Left colon (tissue), 2 donors: ENCODE data around the gene SIRPA. TPM values are rescaled to one million over a fixed set of nuclear protein-coding genes. Genes with fewer than 3 reads are reported as not detected.
"Not testable (repeated sequence)": the region's sequence is repeated elsewhere in the genome, so short reads cannot be mapped to it uniquely, and the experiment has no call there.

Experiments
- ATAC-seq: fragments of 200-7000 bp; cut with Tn5 transposase; one replicate; pipeline ENCODE4 v1.9.1; 2020; ENCODE audit warnings: mild to moderate bottlenecking, moderate library complexity
- DNase-seq, 2 donors: peaks; one replicate each; pipeline ENCODE4 v3.0.0-alpha.2; 2020
- intact Hi-C, 2 donors: fragments of 100-400 bp; cut with DNase I in 1 of 2; cut with micrococcal nuclease in 1 of 2; formaldehyde crosslinking; loops; one replicate each; pipeline versions ENCODE4 v1.11.2 to v1.14.0; 2022; cut with DNase I, micrococcal nuclease
- total RNA-seq, 2 donors: library from RNA; stranded (reverse); fragmentation: NEBNext Ultra II Directional; extraction: Animal tissue kit (Norgen Biotek cat#: 25700); gene quantifications; one replicate each; pipeline ENCODE4 v1.2.1, GENCODE V29; 2021
- donor health status: DM: no; HTN: no; CAD: no.
- donor health status: DM: yes; HTN: yes; CAD: no.

The SIRPA gene
- total RNA-seq, 2 donors from 2014 or later = 7.4 to 13.3 TPM

DNA sequence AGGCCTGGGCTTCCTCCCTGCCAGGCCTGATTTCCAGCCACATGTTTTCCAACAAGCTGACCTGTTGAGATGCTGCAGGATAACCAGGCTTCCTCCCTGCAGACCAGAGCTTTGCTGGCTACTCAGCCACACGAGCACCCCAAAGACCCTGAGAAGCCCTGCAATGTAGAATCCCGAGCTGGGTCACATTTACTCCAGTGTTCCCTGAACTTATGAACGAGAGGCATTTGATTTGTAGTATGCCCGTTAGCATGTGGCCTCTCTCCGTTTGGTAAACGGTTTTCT is 4.0 kb downstream of the SIRPA start:
- intact Hi-C loops = no loop called here
- ATAC-seq (no peak), DNase-seq (no peak)

DNA sequence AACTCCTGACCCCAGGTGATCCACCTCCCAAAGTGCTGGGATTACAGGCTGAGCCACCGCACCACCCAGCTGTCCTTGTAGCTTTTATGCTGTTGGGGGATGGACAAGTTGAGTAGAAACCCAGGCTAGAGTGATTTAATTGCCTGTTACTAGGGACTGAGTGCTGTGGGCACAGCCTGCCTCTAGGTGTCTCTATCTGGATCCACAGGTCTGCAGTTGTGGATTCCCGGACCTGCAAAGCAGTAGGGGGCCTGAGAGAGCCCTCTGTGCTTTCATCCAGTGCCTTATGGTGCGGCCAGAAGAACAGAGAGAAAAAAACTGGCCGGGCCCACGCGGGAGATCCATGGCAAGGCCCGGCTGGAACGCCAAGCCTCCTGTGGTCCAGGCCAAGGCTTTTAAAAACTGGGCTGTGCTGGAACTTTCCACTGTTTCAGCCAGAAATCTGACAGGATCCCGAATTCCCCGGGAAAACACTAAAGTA is 5.2 kb downstream of the SIRPA start:
- ATAC-seq (peak; percentile 91), DNase-seq (peak; percentile 44 to 51)
- intact Hi-C loops = no loop called here

DNA sequence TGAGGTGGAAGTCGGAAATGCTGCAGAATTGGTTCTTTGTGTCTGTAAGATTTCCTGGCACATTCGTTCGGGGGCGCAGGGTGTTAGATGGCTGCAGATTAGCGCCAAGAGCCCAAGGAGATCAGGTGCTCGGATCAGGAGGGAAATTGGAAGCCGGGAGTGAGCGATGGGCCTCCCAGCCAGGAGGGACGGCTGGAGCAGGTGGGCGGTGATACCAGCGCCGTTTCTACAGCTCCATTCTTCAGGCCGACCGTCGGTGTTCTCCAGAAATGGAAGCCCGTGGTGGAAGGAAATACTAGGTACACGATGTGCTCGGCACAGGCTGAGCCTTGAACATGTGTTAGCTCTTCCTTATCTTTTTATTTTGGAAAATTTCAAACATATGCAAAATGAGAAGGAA is 6.5 kb downstream of the SIRPA start:
- intact Hi-C loops = no loop called here
- DNase-seq = no peak
- no peak for ATAC-seq

DNA sequence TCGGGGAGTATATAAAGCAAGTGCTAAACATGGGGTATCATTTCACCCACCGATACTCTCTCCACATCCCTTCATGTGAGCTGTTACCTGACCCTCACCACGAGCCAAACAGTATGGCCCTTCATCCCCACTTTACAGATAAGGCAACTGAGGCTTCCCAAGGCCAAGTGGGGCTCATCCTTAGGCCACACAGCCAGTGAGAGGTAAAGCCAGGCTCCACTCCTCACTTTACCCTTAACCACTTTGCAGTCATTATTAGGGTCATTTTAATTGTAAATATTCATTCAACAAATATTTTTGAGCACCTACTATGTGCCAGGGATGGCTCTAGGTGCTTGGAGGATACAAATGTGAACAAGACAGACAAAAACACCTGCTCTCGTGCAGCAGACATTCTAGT is 7.0 kb downstream of the SIRPA start:
- intact Hi-C loops = no loop called here
- no peak for DNase-seq
- ATAC-seq = no peak

DNA sequence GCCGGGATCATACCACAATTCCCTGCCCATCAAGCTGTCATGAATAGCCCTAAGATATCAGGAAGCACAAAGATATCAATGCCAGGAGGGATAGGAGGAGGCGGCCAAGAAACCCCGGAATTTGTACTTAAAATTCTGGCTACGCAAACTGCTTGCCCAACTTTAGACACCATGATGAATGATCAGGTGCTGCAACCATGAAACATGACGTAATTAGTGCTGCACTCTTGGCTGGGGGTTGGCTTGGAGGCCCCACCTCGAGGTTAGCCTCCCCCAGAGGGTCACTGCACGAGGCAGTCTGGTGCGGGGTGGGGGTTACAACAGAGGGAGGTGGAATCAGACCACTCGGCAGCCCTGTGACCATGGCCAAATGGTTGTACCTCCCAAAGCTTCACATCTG is 8.9 kb downstream of the SIRPA start:
- ATAC-seq (no peak), DNase-seq (no peak)
- intact Hi-C loops = no loop called here

DNA sequence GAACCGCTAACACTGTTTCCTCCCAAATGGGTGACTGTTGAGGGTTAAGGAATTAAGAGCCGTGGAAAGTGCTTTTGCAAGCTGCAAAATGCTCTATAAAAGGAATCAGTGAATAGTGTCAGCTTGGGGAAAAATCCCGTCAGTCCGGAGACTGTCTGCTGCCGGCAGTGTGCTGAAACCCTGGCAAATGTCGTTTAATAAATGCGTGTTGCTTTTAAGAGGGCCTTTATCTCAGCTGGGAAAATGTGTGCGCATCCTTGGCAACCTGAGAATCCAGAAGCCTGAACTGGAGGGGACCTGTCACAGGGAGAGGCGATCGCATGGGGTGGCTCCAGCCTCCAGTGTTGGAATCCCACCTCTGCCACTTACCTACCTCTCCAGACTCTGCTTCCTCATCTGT is 9.8 kb downstream of the SIRPA start:
- no peak for DNase-seq
- intact Hi-C loops = no loop called here
- no peak for ATAC-seq

DNA sequence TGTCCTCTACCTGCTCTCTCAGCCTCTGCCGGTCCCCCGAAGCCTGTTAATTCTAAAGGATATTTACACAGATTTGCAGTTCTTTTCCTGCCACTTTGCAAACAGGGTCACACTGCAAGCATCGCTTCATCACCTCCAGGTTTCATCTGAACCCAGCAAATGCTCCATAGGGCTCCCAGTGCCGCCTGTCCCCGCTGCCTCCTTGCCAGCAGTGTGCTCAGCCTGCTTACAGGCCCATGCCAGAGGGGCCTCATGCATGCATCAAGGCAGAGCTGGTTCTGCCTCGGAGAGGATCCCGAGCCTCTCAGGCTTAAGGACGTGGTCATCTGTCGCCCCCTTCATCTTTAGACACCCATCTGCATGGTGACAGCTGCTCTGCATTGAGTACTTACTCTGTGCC is 10.5 kb downstream of the SIRPA start:
- ATAC-seq (no peak), DNase-seq (no peak)
- intact Hi-C loops = no loop called here

DNA sequence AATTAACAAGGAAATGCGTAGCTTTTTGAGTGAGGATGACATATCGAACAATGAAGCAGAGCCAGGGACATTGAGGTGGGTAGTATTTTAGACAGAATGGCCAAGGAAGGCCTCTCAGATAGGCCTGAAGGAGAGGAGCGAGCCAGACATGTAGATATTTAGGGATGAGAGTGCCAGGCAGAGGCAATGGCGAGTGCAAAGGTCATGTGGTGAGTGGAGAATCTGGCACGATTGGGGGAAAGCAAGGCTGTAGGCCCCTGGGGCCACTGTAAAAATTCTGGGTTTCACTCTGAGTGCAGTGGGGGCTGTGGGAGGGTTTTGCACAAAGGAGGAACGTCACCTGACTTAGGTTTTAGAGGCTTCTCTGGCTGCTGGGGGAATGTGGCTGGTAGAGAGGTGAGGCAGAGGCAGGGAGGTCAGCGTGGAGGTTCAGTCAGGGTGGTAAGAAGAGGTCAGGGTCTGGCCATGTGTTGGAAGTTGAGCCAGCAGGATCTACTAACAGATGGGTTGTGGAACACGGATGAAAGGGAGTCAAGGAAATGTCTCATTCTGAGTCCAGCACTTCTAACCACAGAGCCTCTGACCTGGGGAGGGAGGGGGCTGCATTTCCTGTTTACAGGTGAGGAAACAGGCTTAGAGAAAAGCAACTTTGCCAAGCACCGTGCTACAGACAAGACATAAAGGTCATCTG is 11.3 kb downstream of the SIRPA start:
- intact Hi-C loops = no loop called here
- DNase-seq = no peak
- no peak for ATAC-seq

DNA sequence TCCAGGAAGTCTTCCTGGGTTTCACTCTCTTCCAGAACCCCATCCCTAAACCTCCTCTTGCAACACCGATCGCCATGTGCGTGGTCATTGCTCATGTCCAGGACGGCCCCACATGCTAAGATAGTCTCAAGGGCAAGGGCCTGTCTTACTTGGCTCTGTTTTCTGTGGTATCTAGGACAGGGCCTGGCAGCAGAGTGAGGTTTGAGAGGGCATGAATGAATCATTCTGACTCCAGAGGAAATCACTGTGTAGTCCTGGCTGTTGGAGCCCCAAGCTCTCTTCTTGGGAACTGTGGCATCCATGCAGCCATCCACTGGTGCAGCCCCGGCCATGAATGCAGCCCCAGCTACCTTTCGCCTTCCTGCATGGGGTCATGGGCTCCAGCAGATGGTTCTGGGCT is 12.4 kb downstream of the SIRPA start:
- DNase-seq = no peak
- intact Hi-C loops = no loop called here
- ATAC-seq = no peak

DNA sequence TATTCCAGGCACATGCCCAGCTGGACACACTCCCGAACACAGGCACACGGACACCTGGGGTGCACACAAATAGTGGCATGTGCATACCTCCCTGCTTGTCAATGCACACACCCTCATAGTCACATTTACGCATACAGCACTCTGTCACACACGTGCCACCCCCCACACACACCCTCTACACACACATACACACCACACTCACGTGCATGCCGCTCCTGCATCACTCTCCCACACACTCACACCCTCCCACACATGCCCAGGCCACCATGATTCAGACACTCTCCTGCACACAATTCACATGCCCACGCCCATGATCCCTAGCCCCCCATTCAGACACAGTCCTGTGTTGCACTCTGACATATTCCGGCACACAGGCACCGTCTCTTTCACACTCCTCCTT is 13.0 kb downstream of the SIRPA start:
- no peak for DNase-seq
- intact Hi-C loops = no loop called here
- ATAC-seq = no peak

DNA sequence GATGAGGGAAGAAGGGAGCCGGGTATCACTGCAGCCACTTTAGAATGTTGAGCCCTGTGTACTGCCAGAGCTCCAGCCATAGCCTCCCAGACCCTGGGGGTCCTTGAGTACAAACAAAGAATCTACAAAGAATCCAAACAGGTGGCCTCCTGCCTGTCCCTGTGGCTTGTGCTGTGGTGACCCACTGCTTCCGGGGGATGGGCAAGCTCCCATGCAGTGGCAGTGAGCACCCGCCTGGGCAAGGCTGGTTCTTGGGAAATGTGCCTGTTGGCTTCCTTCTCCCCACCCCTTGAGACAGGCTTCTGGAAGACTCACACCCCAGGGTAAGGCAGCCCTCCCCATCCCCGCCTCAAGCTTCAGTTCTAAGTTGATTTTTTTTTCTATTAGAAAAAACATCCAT is 13.9 kb downstream of the SIRPA start:
- DNase-seq = no peak
- ATAC-seq = no peak
- intact Hi-C loops = no loop called here

DNA sequence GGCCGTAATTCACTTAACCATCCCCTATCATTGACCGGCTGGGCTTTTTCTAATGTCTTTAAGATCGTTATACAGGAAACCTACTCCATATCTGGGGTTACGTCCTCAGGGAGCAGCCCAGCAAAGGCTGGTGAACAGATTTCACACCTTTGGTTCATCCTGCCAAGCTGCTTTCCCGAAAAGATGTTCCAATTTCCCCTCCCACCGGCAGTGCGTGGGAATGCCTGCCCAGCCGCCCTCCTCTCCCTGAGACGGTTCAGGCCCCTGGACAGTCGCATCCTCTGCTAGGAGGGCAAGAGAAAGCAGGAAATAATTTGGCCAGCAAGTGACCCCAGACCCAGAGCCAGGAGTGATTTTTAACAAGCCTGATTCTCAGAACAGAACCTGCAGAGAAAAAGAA is 16.3 kb downstream of the SIRPA start:
- ATAC-seq (no peak), DNase-seq (no peak)
- intact Hi-C loops = no loop called here

DNA sequence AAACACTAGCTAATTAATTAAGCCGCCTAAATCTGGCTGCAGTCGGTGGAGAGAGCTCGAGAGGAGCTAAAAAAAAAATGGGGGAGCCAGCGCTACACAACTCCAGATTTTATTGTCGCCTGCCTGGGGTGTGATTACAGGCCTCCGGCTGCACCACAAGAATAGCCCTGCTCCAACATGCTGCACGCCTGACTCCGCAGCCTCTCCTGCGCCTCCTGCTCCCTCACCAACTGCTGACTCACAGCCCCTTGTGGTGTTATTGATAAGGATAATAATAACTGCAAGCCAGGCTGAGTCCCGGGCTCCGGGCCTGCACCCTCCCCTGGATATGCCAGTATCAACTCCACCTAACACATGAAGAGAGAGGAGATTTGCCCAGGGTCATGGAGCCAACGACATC is 16.8 kb downstream of the SIRPA start:
- intact Hi-C loops = no loop called here
- no peak for ATAC-seq

DNA sequence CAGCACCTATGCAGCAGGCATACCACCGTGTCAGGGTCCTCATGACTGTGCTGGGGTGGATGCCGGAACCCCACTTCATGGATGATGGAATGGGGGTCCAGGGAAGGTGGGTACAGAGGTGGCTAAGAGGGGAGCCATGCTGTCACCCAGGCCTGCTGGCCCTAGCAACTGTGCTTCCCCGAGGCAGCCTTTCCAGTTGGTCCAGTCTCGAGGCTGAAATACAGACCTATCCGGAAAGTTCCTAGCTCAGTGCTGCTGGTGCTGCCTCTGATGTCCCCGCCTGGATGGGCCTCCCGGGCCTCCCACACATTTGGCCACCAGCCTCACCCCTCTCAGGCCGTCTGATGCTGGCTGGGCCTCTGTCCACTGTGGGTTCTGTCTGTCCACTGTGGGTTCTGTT is 17.4 kb downstream of the SIRPA start:
- intact Hi-C loops = no loop called here
- DNase-seq = no peak
- ATAC-seq = no peak

More for the DNA sequence above, 16.8 kb downstream of the SIRPA start:
- DNase-seq = no peak

DNA sequence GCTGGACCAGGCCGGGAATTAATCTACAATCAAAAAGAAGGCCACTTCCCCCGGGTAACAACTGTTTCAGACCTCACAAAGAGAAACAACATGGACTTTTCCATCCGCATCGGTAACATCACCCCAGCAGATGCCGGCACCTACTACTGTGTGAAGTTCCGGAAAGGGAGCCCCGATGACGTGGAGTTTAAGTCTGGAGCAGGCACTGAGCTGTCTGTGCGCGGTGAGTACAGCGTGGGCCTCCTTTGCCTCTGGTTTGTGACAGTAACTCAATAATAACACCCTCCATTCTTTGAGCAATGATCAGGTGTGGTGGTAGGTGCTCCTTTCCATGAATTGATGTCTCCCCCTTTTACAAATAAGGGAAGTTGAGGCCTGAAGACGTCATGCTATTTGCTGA is 20.0 kb downstream of the SIRPA start:
- intact Hi-C loops, ATAC-seq, DNase-seq: not testable (repeated sequence)

DNA sequence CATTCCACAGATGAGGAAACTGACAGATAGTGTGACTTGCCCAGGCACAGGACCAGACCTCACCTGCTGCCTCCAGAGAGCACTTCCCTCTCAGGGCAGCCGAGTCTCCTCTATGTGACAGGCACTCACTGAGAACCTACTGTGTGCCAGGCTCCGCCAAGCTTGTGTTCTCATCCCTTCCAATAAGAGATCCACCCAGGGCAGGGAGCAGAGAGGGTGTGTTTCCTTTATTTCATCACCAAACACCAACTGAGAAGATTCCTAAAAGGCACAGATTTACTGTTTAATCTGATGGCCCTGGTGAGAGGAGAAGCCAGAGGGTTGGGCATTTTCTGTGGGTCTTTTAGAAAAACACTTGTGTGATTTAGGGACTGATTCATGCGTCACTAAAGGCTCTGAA is 20.5 kb downstream of the SIRPA start:
- intact Hi-C loops = no loop called here
- DNase-seq (no peak), ATAC-seq (no peak)

DNA sequence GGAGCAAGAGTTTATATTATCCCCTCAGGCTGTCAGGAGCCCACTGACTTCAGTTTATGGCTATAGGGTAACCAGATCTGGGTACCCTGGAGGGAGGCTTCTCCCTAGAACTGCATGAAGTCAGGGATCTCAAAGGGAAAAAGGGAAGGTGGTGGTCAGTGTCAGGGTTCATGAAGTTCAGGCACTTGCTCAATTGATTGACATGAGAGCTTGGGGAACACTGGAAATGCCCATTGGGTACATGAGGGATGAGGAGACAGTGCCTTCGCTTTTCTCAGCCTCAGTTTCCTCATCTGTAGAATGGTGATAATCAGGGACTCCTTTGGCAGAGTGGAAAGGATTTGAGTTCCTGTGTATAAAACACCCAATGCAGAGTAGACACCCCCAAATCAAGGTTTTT is 22.6 kb downstream of the SIRPA start:
- DNase-seq = no peak
- no peak for ATAC-seq
- intact Hi-C loops = no loop called here

DNA sequence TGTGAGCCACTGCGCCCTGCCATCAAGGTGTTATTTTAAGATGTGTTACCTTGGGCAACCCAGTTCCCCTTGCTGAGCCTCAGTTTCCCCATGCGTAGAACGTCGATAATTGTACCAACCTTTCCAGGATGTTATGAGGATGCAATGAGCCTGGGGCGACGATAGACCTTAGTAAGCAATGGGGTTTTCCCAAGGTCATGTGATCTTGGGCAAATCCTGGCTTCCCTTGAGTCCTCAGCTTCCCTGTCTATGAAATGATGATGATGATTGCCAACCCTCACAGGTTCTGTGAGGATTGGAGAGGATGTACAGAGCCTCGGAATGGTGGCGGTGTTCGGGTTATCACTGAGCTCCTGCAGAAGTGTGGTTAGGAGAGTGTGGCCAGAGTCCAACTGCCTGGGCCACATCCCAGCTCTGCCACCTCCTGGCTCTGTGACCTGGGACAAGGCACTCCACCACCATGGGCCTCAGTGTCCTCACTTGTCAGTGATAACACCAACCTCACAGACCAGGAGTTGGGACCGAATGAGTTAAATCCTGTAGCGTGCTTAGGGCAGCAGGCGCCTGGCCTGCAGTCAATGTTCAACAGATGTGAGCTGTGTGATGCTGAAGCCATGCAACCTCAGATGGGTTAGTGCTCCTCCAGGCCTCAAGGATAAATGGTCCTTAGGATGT is 23.4 kb downstream of the SIRPA start:
- no peak for DNase-seq
- intact Hi-C loops = no loop called here
- no peak for ATAC-seq

DNA sequence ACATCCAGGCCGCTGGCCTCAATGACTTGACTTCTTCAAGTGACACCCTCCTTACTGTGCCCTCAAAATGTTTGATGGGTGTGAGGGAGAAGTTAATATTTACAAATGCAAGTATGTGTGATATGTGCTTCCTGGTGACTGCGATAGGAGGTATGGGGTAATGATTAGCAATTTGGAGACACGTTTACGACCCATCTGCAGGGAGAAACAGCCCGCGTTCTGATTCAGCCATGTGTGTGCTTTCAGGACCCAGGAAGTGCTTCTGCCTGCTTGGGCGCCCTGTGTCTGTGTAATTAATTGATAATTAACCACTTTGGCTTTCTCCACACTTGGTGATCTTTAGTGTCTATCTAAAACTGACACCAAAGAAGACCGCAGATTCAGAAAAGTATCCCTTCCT is 25.0 kb downstream of the SIRPA start:
- DNase-seq (no peak), ATAC-seq (peak; percentile 90)

DNA sequence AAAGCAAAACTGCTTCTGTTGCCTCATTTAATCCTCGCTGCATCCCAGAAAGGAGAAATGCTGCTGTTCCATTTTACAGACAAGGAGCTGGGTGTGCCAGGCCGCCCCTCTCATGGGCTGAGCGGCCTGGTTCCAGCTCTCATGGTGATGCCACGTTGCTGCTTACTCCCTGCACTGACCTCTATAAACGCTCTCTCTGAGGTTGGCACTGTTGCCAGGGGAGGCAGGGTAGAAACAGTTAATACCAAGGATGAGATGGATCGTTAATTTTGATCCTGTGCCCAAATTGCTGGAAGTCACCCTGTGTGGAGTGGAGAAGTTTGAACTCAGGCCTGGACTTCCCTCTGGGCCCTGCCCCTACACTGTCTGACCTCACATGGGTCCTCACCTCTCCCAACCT is 25.6 kb downstream of the SIRPA start:
- ATAC-seq = peak; percentile 19
- intact Hi-C loops = no loop called here

More for the DNA sequence above, 25.0 kb downstream of the SIRPA start:
- intact Hi-C loops = no loop called here

DNA sequence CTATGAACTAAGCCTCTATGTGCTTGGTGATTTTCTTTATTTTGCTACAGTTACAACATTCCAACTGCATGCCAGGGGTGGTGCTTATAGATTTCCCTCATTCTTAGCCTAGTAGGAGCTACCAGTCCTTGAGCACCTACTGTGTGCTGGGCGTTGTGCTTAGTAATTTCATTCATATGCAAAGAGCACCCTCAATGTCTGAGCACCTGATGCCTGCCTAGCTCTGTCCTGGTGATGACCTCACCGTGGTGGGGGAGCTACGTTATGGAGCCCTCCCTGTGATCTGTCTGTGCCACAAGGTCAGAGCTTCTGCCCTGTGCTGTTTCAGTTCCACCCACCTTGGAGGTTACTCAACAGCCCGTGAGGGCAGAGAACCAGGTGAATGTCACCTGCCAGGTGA is 26.8 kb downstream of the SIRPA start:
- DNase-seq, ATAC-seq, intact Hi-C loops: not testable (repeated sequence)

More for the DNA sequence above, 25.6 kb downstream of the SIRPA start:
- DNase-seq = no peak
